Transverse colon (tissue), 4 donors: Measurements from ENCODE around the gene UBD. TPM values are rescaled to one million over a fixed set of nuclear protein-coding genes. Genes with fewer than 3 reads are reported as not detected.

Experiments used
- DNase-seq: peaks from one replicate; pipeline ENCODE4 v3.0.0-alpha.2; 2019
- H3K27ac ChIP-seq, 4 donors: fragments of 200-600 bp; sonication (generic); 2 replicates each; pipeline ENCODE4 v1.5.1; 2016 to 2018; ENCODE audit warnings: inconsistent platforms in 4 of 4
- H3K27me3 ChIP-seq: fragments of 200-600 bp; sonication (generic); 2 replicates; pipeline ENCODE4 v1.5.1; 2017; ENCODE audit warnings: inconsistent platforms
- H3K36me3 ChIP-seq, 4 donors: fragments of 200-600 bp; sonication (generic); 2 replicates each; pipeline ENCODE4 v1.5.1; 2017 to 2019; ENCODE audit warnings: inconsistent platforms in 4 of 4
- H3K4me1 ChIP-seq, 4 donors: fragments of 200-600 bp; sonication (generic); 2 replicates each; pipeline ENCODE4 v1.5.1; 2017 to 2020; ENCODE audit warnings: inconsistent platforms in 4 of 4
- H3K4me3 ChIP-seq, 4 donors: fragments of 200-600 bp; sonication (generic); 1 replicate in 1 of 4; 2 replicates in 3 of 4; pipeline versions ENCODE4 v1.5.1 to v1.6.1; 2017 to 2019; ENCODE audit warnings: inconsistent platforms in 4 of 4
- H3K9me3 ChIP-seq, 2 donors: fragments of 200-600 bp; sonication (generic); 2 replicates each; pipeline ENCODE4 v1.5.1; 2017 to 2019; ENCODE audit warnings: inconsistent platforms in 2 of 2
- CTCF ChIP-seq, 5 experiments: fragments of 200-600 bp in 3 of 5; fragments of 450-650 bp in 2 of 5; sonication (generic) in 3 of 5; IDR thresholded peaks; 1 replicate in 2 of 5; 2 replicates in 3 of 5; pipeline ENCODE4 v1.5.1; 2016 to 2017; ENCODE audit warnings: antibody characterized with exemption in 5 of 5, inconsistent platforms in 3 of 5, mild to moderate bottlenecking in 2 of 5, moderate library complexity in 1 of 5
- EP300 ChIP-seq: sonication (generic); formaldehyde crosslinking; IDR thresholded peaks from one replicate; pipeline ENCODE4 v1.6.1; 2017; ENCODE audit warnings: antibody characterized with exemption, low read depth
- POLR2A ChIP-seq: fragments of 450-650 bp; IDR thresholded peaks from one replicate; pipeline ENCODE4 v1.6.1; 2016; ENCODE audit warnings: antibody characterized with exemption, mild to moderate bottlenecking, moderate library complexity
- POLR2AphosphoS5 ChIP-seq, 3 donors: sonication (generic); formaldehyde crosslinking; IDR thresholded peaks; one replicate each; pipeline ENCODE4 v1.6.1; 2016; ENCODE audit warnings: antibody characterized with exemption in 3 of 3
- WGBS, 2 donors: methylation state at CpG; one replicate each; pipeline ENCODE4 v1.1.5; 2018; ENCODE audit warnings: low coverage in 1 of 2; 5-methylcytosine and 5-hydroxymethylcytosine counted together
- in situ Hi-C, 4 donors: fragments of 200-750 bp; cut with MboI; loops; one replicate each; pipeline versions ENCODE4 v1.15.0 to v1.15.1; 2017; ENCODE audit warnings: low sequenced_read_pairs in 3 of 4, low pct_ligation_motif_present in 1 of 4, low pct_unique_long_range_greater_than_20kb in 1 of 4
- intact Hi-C: fragments of 100-400 bp; cut with DNase I; formaldehyde crosslinking; loops from one replicate; pipeline ENCODE4 v1.15.1; 2023; ENCODE audit warnings: low total_unique reads
- total RNA-seq, 4 donors: library from RNA; depleted of rRNA; stranded (reverse); fragments of >200 nt; gene quantifications; one replicate each; pipeline ENCODE4 v1.1.0, GENCODE V29; 2016

The UBD gene
- total RNA-seq, 4 donors from 2014 or later = 0.96 to 8.4 TPM; not detected in 2

DNA sequence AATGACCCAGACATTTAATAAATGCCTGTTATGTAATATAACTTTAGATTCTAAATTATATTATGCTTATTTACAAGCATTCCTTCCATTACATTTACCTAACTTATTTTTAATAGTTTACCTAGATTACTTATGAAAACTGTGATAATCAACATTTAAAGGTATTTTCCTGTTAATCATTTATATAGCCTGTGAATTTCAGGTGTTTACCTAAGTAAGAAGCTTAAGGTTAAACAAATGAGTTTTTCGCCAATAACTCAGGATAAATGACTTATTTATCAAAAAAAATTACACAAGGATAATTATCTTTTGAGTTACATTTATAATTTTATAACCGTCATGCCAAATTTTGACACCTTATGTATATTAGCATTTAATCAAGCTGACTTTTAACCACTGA, 35.5 kb downstream of the UBD start:
- DNase-seq = no peak
- TF ChIP-seq CTCF (IDR thresholded peaks at IDR 0.05) = no peak
- Histone ChIP-seq H3K27me3 (no peaks in the 10 kb centered on the region), H3K27ac (no peak overlapping the region), H3K36me3 (no peaks in the 10 kb centered on the region), H3K9me3 (no peaks in the 10 kb centered on the region), H3K4me3 (no peak overlapping the region), H3K4me1 (no peaks in the 10 kb centered on the region)
- 68 to 75% methylated on average over 2 of the region's 2 CpGs for WGBS, 2 donors
- intact Hi-C loops (no loop called here), in situ Hi-C loops (no loop called here)

- WGBS, 2 donors = 67 to 88% methylated on average over 2 of the region's 2 CpGs
- Histone ChIP-seq H3K4me1 (no peaks in the 10 kb centered on the region), H3K4me3 (no peak overlapping the region), H3K27ac (no peak overlapping the region), H3K36me3 (no peaks in the 10 kb centered on the region), H3K27me3 (no peaks in the 10 kb centered on the region), H3K9me3 (no peaks in the 10 kb centered on the region)
- TF ChIP-seq EP300 = no peak
- TF ChIP-seq CTCF (IDR thresholded peaks at IDR 0.05) = no peak
- TF ChIP-seq POLR2AphosphoS5 (IDR thresholded peaks at IDR 0.05) = no peak
- no peak for TF ChIP-seq POLR2A
- no peak for DNase-seq
- intact Hi-C loops = no loop called here
- in situ Hi-C loops = no loop called here
These were observed 37.3 kb downstream of the UBD start for GRCh38 chr6:29522227-29522626.

- in situ Hi-C loops = no loop called here
- TF ChIP-seq POLR2AphosphoS5 (IDR thresholded peaks at IDR 0.05) (no peak), EP300 (no peak), CTCF (IDR thresholded peaks at IDR 0.05) (no peak), POLR2A (no peak)
- Histone ChIP-seq H3K4me1 (no peaks in the 10 kb centered on the region), H3K9me3 (no peaks in the 10 kb centered on the region), H3K36me3 (no peaks in the 10 kb centered on the region), H3K27me3 (no peaks in the 10 kb centered on the region), H3K4me3 (no peak overlapping the region), H3K27ac (no peak overlapping the region)
- no peak for DNase-seq
- intact Hi-C loops = no loop called here
- 57% methylated on average over 8 of the region's 8 CpGs; no CpG with 5 or more reads in 1 of the 2 donors for WGBS, 2 donors
These were observed 38.4 kb downstream of the UBD start for GRCh38 chr6:29521006-29521680.

DNA sequence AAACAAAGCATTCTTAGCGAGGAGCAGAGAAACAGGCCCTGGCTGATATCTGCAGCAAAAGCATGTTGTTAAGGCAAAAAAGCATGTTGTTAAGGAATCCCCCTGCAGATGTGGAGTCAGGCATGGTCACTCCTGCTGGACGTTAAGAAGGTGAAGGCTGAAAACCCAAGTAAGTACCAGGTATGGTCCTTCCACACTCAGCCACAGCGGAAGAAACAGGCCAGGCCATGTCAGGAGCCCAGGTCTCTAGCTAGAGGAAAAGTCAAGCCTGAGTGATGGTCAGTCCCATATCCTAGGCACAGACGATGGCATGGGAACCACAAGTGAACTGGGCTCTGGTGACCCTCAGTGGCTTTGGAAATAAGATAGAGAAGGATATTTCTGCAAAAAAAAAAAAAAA, 39.3 kb downstream of the UBD start:
- TF ChIP-seq EP300 = no peak
- no peak for TF ChIP-seq CTCF (IDR thresholded peaks at IDR 0.05)
- no peak for TF ChIP-seq POLR2A
- TF ChIP-seq POLR2AphosphoS5 (IDR thresholded peaks at IDR 0.05) = no peak
- in situ Hi-C loops = no loop called here
- Histone ChIP-seq H3K27me3 (no peaks in the 10 kb centered on the region), H3K27ac (no peak overlapping the region), H3K36me3 (no peaks in the 10 kb centered on the region), H3K4me3 (no peak overlapping the region), H3K4me1 (no peaks in the 10 kb centered on the region), H3K9me3 (no peaks in the 10 kb centered on the region)
- WGBS, 2 donors = 83 to 100% methylated on average over 2 to 4 of the region's 4 CpGs
- intact Hi-C loops = no loop called here
- no peak for DNase-seq
